Natural killer cell (primary cell): Measurements from ENCODE around the gene NEO1. TPM values are rescaled to one million over a fixed set of nuclear protein-coding genes. Genes with fewer than 3 reads are reported as not detected.
A peak's percentile ranks its signal among the peaks of the same experiment; 100 is the strongest.

ENCODE experiments used
- ATAC-seq, 3 donors: fragments of 150-1000 bp in 2 of 3; fragments of 200-7000 bp in 1 of 3; cut with Tn5 transposase; 1 replicate in 1 of 3; 2 replicates in 2 of 3; pipeline ENCODE4 v1.10.0; 2021; ENCODE audit warnings: mild to moderate bottlenecking in 2 of 3, moderate library complexity in 2 of 3
- DNase-seq, 2 donors: peaks; one replicate each; pipeline versions ENCODE4 v3.0.0 to v3.0.0-alpha.2; 2013 to 2021; ENCODE audit warnings: mixed read lengths in 1 of 2
- H3K27ac ChIP-seq: one replicate; pipeline ENCODE4 v1.5.1; 2013; ENCODE audit warnings: mild to moderate bottlenecking, low read length
- H3K27me3 ChIP-seq: one replicate; pipeline ENCODE4 v1.6.1; 2013; ENCODE audit warnings: low read length; ENCODE audit not compliant: control insufficient read depth, insufficient read depth
- H3K36me3 ChIP-seq: one replicate; pipeline ENCODE4 v1.6.1; 2013; ENCODE audit warnings: low read length; ENCODE audit not compliant: control insufficient read depth, insufficient read depth
- H3K4me1 ChIP-seq: one replicate; pipeline ENCODE4 v1.6.1; 2013; ENCODE audit warnings: low read length; ENCODE audit not compliant: control insufficient read depth, insufficient read depth
- H3K4me3 ChIP-seq: one replicate; pipeline ENCODE4 v1.5.1; 2013; ENCODE audit warnings: low read length
- H3K9me3 ChIP-seq: one replicate; pipeline ENCODE4 v1.6.1; 2013; ENCODE audit warnings: low read length; ENCODE audit not compliant: control insufficient read depth, insufficient read depth
- H3K27ac Mint-ChIP-seq, 2 donors: one replicate each; pipeline ENCODE4 v1.8.0; 2022; ENCODE audit warnings: mild to moderate bottlenecking in 2 of 2, mixed read lengths in 2 of 2, moderate library complexity in 1 of 2
- H3K27me3 Mint-ChIP-seq, 2 donors: one replicate each; pipeline ENCODE4 v1.8.0; 2022; ENCODE audit warnings: low read depth in 2 of 2, mixed read lengths in 2 of 2
- H3K36me3 Mint-ChIP-seq: one replicate; pipeline ENCODE4 v1.8.0; 2022; ENCODE audit warnings: mixed read lengths
- H3K4me1 Mint-ChIP-seq, 2 donors: one replicate each; pipeline ENCODE4 v1.8.0; 2022; ENCODE audit warnings: mixed read lengths in 2 of 2
- H3K4me3 Mint-ChIP-seq: one replicate; pipeline ENCODE4 v1.8.0; 2022; ENCODE audit warnings: mild to moderate bottlenecking, moderate library complexity, mixed read lengths
- H3K9me3 Mint-ChIP-seq, 2 donors: one replicate each; pipeline ENCODE4 v1.8.0; 2022; ENCODE audit warnings: mixed read lengths in 2 of 2
- CTCF ChIP-seq: fragments of 200-600 bp; IDR thresholded peaks from one replicate; pipeline ENCODE4 v1.8.0; 2022; ENCODE audit warnings: antibody characterized with exemption
- WGBS: methylation state at CpG from one replicate; pipeline ENCODE4 v1.1.7; 2013; ENCODE audit warnings: missing lambda C conversion rate; ENCODE audit not compliant: insufficient coverage; 5-methylcytosine and 5-hydroxymethylcytosine counted together
- intact Hi-C: fragments of 100-400 bp; cut with micrococcal nuclease; formaldehyde crosslinking; loops from one replicate; pipeline ENCODE4 v1.14.2; 2022
- total RNA-seq, 4 donors: library from RNA; stranded (reverse); fragments of 120-200 nt in 1 of 4; gene quantifications; one replicate each; pipeline versions ENCODE4 v1.2.3 to v1.2.4, GENCODE V29; 2013 to 2022

Gene NEO1
- total RNA-seq, 3 donors from 2014 or later (not counting 1 experiment from before 2014, with no cell fraction given): 16.3 to 19.0 (median 17.4) TPM

GRCh38 chr15:73143763-73144155, 91.5 kb downstream of the NEO1 start:
- Mint-ChIP-seq H3K9me3 (no peaks in the 10 kb centered on the region), H3K36me3 (peaks cover 7% of the 10 kb centered on the region), H3K4me1 (peaks cover 0 to 13% of the 10 kb centered on the region in 2 donors), H3K27ac (peak overlapping the region; percentile 17 to 58), H3K4me3 (no peak overlapping the region), H3K27me3 (no peaks in the 10 kb centered on the region)
- Histone ChIP-seq H3K27me3 (no peaks in the 10 kb centered on the region), H3K4me3 (no peak overlapping the region), H3K36me3 (no peaks in the 10 kb centered on the region), H3K27ac (no peak overlapping the region), H3K4me1 (peaks cover 7% of the 10 kb centered on the region), H3K9me3 (no peaks in the 10 kb centered on the region)
- intact Hi-C loops: no loop called here
- 60% methylated on average over 1 of the region's 1 CpG for WGBS
- DNase-seq (no peak), ATAC-seq (no peak)
- TF ChIP-seq CTCF: no peak

- intact Hi-C loops: no loop called here
- Mint-ChIP-seq H3K36me3 (peaks cover 7% of the 10 kb centered on the region), H3K4me3 (no peak overlapping the region), H3K4me1 (peaks cover 0 to 12% of the 10 kb centered on the region in 2 donors), H3K27ac (no peak overlapping the region), H3K27me3 (no peaks in the 10 kb centered on the region), H3K9me3 (no peaks in the 10 kb centered on the region)
- Histone ChIP-seq H3K9me3 (no peaks in the 10 kb centered on the region), H3K27ac (no peak overlapping the region), H3K4me3 (no peak overlapping the region), H3K27me3 (no peaks in the 10 kb centered on the region), H3K4me1 (peaks cover 7% of the 10 kb centered on the region), H3K36me3 (no peaks in the 10 kb centered on the region)
- no peak for TF ChIP-seq CTCF
- DNase-seq: no peak
- ATAC-seq: no peak
Observed at GRCh38 chr15:73146419-73146818, 94.2 kb downstream of the NEO1 start.

- WGBS: 75% methylated on average over 2 of the region's 2 CpGs
- no peak overlapping the region for H3K27ac Mint-ChIP-seq
Observed at GRCh38 chr15:73150831-73151230, 98.6 kb downstream of the NEO1 start.

More at GRCh38 chr15:73150831-73151230, 98.6 kb downstream of the NEO1 start:
- Mint-ChIP-seq H3K36me3 (peaks cover 15% of the 10 kb centered on the region), H3K27me3 (no peaks in the 10 kb centered on the region), H3K4me1 (no peaks in the 10 kb centered on the region), H3K9me3 (peaks cover 4 to 8% of the 10 kb centered on the region in 2 donors), H3K4me3 (no peak overlapping the region)
- Histone ChIP-seq H3K9me3 (no peaks in the 10 kb centered on the region), H3K4me1 (no peaks in the 10 kb centered on the region), H3K4me3 (no peak overlapping the region), H3K27me3 (no peaks in the 10 kb centered on the region), H3K36me3 (no peaks in the 10 kb centered on the region), H3K27ac (no peak overlapping the region)
- intact Hi-C loops: no loop called here
- TF ChIP-seq CTCF: no peak
- DNase-seq (no peak), ATAC-seq (no peak)
